ENCODE results near the gene B3GNT5.

B3GNT5 gene, protein sequence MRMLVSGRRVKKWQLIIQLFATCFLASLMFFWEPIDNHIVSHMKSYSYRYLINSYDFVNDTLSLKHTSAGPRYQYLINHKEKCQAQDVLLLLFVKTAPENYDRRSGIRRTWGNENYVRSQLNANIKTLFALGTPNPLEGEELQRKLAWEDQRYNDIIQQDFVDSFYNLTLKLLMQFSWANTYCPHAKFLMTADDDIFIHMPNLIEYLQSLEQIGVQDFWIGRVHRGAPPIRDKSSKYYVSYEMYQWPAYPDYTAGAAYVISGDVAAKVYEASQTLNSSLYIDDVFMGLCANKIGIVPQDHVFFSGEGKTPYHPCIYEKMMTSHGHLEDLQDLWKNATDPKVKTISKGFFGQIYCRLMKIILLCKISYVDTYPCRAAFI

DNA sequence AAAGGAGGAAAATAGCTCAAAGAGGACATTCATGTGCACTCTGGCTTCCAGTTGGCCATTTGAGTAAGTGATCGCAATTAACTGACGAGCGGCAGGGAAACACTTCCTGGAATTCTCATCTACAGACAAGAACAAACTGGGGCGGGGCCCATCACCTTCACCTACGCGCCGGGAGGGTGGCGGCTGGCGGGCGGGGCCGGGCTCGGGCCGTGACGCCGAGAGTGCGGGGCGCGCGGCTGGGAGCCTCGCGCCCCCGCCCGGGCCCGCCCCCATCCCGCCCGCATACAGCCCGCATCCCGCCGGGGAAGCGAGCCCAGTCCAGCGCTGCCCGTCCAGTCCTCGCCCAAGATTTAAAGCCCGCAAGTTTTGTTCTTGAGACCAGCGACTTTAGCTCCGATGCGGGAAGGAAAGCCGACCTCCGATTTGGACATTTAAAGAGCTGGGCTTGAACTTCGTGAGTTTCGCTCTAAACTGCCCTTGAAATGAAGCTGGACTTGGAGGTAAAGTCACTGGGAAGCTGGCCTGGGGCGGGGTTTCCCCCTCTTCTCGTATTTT is at the start of gene B3GNT5:
B3GNT5 (plus strand) TSS at position 281 of the 555 bp plus-strand sequence. CDS start 16,546 bp downstream, outside the sequence.
- TF ChIP-seq EZH2 (IDR thresholded peaks at IDR 0.05) (no peak), FOXP2 (optimal IDR thresholded peaks at IDR 0.05; ENCODE audit: control extremely low read depth, extremely low read length, insufficient read depth) (no peak), POLR2AphosphoS5 (IDR thresholded peaks at IDR 0.05; ENCODE audit: borderline replicate concordance, low read depth, low read length) (peak; percentile 34; the same call in 1 of the 2 replicates)
- Histone ChIP-seq H3K36me3 (ENCODE audit: insufficient read depth, low read length) (no peaks in the 10 kb centered on the region), H3K9ac (ENCODE audit: insufficient read length) (peak within 1 kb of the TSS; percentile 95), H3K27ac (peak within 1 kb of the TSS; percentile 67), H3K9me3 (ENCODE audit: low read depth, low read length) (no peaks in the 10 kb centered on the region), H3K4me3 (peak within 1 kb of the TSS; percentile 84)
- no peak for DNase-seq (ENCODE audit: low read depth, low spot score)

DNA sequence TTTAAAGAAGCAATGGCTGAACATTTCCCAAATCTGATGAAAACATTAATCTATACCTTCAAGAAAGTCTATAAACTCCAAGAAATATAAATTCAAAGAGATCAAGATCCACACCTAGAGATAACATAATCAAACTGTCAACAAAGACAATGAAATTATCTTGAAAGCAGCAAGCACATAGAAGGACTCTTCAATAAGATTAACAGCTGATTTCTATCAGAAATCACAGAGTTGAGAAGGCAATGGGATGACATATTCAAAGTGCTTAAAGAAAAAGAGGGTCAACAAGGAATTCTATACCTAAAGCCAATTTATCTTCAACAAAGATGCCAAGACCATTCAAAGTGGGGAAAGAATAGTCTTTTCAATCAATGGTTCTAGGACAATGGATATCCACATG is 49.4 kb upstream of the B3GNT5 start:
- H3K9me3 ChIP-seq (ENCODE audit: low read depth, low read length): peaks cover 13% of the 10 kb centered on the region; the same call in 1 of the 2 replicates
- no peaks in the 10 kb centered on the region for H3K36me3 ChIP-seq (ENCODE audit: insufficient read depth, low read length)
- no peak overlapping the region for H3K4me3 ChIP-seq
- no peak overlapping the region for H3K9ac ChIP-seq (ENCODE audit: insufficient read length)
- no peak for TF ChIP-seq FOXP2 (optimal IDR thresholded peaks at IDR 0.05; ENCODE audit: control extremely low read depth, extremely low read length, insufficient read depth)
- TF ChIP-seq POLR2AphosphoS5 (IDR thresholded peaks at IDR 0.05; ENCODE audit: borderline replicate concordance, low read depth, low read length): no peak
- no peak for TF ChIP-seq EZH2 (IDR thresholded peaks at IDR 0.05)
- DNase-seq (ENCODE audit: low read depth, low spot score): no peak
- no peak overlapping the region for H3K27ac ChIP-seq

DNA sequence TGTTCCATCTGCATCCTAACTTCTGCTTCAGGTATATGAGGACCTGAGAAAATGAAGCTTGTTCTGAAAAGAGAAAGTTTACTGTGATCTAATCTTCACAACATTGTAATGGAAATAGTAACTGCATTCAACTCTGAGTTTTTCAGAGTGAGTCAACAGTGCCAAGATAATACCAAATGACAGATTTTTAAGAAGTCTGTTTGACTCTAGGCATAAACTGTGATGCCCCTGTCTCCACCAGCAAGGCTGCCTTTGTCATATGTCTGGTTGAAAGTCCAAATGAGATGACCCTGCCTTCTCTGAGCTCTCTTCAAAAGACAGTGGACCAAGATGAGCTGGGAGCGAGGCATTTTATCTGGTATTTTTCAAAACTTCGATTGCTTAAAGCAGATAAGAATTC is 44.8 kb upstream of the B3GNT5 start:
- H3K9me3 ChIP-seq (ENCODE audit: low read depth, low read length): peaks cover 8% of the 10 kb centered on the region; the same call in 1 of the 2 replicates
- H3K36me3 ChIP-seq (ENCODE audit: insufficient read depth, low read length): no peaks in the 10 kb centered on the region
- no peak for DNase-seq (ENCODE audit: low read depth, low spot score)
- TF ChIP-seq POLR2AphosphoS5 (IDR thresholded peaks at IDR 0.05; ENCODE audit: borderline replicate concordance, low read depth, low read length) (no peak), FOXP2 (optimal IDR thresholded peaks at IDR 0.05; ENCODE audit: control extremely low read depth, extremely low read length, insufficient read depth) (no peak), EZH2 (IDR thresholded peaks at IDR 0.05) (no peak)
- no peak overlapping the region for H3K9ac ChIP-seq (ENCODE audit: insufficient read length)
- H3K4me3 ChIP-seq: no peak overlapping the region
- 0 out of 2 replicates have a peak overlapping the region, but pooled peaks have one; percentile 56 for H3K27ac ChIP-seq

DNA sequence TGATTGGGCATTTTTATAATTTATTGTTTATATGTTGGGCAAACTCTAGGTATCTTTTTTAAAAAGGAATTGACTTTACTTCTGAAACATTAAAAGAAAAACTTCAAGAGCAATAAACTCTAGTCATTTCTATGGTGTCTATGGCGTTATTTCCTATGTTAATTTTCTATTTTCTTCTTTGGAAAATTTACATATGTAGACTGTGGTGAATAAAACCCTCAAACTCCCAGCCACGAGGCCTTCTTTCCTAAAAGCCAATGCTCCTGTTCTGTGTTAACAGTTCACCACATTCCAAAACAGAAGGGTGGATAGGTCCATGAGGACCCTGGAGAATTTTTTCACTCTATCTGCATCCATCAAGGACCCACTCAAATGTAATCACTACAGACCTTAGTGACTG is 44.3 kb upstream of the B3GNT5 start:
- TF ChIP-seq FOXP2 (optimal IDR thresholded peaks at IDR 0.05; ENCODE audit: control extremely low read depth, extremely low read length, insufficient read depth): no peak
- no peak for TF ChIP-seq EZH2 (IDR thresholded peaks at IDR 0.05)
- no peak for TF ChIP-seq POLR2AphosphoS5 (IDR thresholded peaks at IDR 0.05; ENCODE audit: borderline replicate concordance, low read depth, low read length)
- no peak for DNase-seq (ENCODE audit: low read depth, low spot score)
- Histone ChIP-seq H3K9me3 (ENCODE audit: low read depth, low read length) (peaks cover 2% of the 10 kb centered on the region; the same call in 1 of the 2 replicates), H3K36me3 (ENCODE audit: insufficient read depth, low read length) (no peaks in the 10 kb centered on the region), H3K9ac (ENCODE audit: insufficient read length) (no peak overlapping the region), H3K4me3 (no peak overlapping the region), H3K27ac (no peak overlapping the region)

DNA sequence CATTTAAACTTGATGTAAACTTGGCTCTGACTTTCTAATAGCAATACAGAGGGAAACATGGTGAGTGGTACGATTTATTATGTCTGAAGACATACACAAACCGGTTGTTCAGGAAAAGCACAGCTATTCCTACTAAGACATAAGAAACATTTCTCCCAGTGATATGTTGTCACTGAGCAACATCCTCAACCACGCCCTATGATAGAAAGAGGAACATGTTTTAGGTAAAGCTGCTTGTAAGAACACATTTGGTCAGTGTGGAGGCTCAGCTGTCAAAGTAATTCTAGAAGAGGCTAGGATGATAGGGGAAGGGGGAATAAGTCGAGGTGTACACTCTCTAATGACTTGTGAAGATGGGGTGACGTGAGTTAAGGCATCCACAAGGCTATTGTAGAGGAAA is 42.7 kb upstream of the B3GNT5 start:
- no peak for DNase-seq (ENCODE audit: low read depth, low spot score)
- TF ChIP-seq FOXP2 (optimal IDR thresholded peaks at IDR 0.05; ENCODE audit: control extremely low read depth, extremely low read length, insufficient read depth) (no peak), POLR2AphosphoS5 (IDR thresholded peaks at IDR 0.05; ENCODE audit: borderline replicate concordance, low read depth, low read length) (no peak), EZH2 (IDR thresholded peaks at IDR 0.05) (no peak)
- H3K4me3 ChIP-seq: no peak overlapping the region
- H3K9ac ChIP-seq (ENCODE audit: insufficient read length): no peak overlapping the region
- H3K9me3 ChIP-seq (ENCODE audit: low read depth, low read length): no peaks in the 10 kb centered on the region
- no peaks in the 10 kb centered on the region for H3K36me3 ChIP-seq (ENCODE audit: insufficient read depth, low read length)
- H3K27ac ChIP-seq: no peak overlapping the region

DNA sequence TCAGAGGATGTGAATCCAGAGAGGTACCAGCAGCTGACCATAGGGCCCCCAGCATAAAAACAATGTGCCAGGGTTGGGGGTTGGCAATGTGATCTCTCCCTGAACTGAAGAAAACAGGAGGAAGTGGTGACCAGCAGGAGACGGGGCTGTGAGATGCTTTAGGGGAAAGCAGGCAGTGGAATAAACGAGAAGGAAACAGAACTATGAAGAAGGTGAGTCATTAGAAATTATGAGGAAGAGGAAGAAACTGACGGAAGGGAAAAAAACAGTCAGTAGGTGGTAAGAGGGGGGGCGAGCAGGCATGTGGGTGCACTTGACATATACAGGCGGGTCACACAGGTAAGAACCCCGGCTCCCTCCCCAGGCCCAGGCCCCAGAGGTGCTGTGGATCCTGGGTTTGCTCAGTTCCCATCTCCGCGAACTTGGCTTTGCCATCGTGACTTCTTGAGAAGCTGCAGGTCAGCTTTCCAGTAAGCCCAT is 42.2 kb upstream of the B3GNT5 start:
- no peak overlapping the region for H3K9ac ChIP-seq (ENCODE audit: insufficient read length)
- TF ChIP-seq EZH2 (IDR thresholded peaks at IDR 0.05): no peak
- no peak for TF ChIP-seq FOXP2 (optimal IDR thresholded peaks at IDR 0.05; ENCODE audit: control extremely low read depth, extremely low read length, insufficient read depth)
- TF ChIP-seq POLR2AphosphoS5 (IDR thresholded peaks at IDR 0.05; ENCODE audit: borderline replicate concordance, low read depth, low read length): no peak
- H3K27ac ChIP-seq: no peak overlapping the region
- no peak for DNase-seq (ENCODE audit: low read depth, low spot score)
- H3K4me3 ChIP-seq: no peak overlapping the region
- H3K36me3 ChIP-seq (ENCODE audit: insufficient read depth, low read length): no peaks in the 10 kb centered on the region
- no peaks in the 10 kb centered on the region for H3K9me3 ChIP-seq (ENCODE audit: low read depth, low read length)

DNA sequence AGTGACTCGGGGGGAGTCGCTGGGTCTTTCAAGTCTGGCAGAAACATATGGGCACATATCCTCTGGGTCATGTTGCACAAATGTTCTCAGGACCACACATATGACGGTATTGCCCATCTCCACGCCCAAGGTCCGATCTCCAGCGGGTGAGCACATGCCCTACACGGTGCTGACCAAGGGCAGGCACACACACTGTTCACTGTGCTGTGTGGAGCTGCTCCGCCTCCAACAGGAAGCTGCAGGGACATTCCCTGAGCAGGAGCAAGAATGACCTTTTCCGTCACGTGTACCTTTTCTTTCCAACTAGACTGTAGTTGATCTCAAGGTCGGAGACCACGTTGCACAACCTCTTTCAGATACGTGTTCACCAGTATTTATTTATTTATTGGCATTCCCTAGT is 41.7 kb upstream of the B3GNT5 start:
- no peak overlapping the region for H3K9ac ChIP-seq (ENCODE audit: insufficient read length)
- TF ChIP-seq EZH2 (IDR thresholded peaks at IDR 0.05): no peak
- TF ChIP-seq FOXP2 (optimal IDR thresholded peaks at IDR 0.05; ENCODE audit: control extremely low read depth, extremely low read length, insufficient read depth): no peak
- TF ChIP-seq POLR2AphosphoS5 (IDR thresholded peaks at IDR 0.05; ENCODE audit: borderline replicate concordance, low read depth, low read length): no peak

DNA sequence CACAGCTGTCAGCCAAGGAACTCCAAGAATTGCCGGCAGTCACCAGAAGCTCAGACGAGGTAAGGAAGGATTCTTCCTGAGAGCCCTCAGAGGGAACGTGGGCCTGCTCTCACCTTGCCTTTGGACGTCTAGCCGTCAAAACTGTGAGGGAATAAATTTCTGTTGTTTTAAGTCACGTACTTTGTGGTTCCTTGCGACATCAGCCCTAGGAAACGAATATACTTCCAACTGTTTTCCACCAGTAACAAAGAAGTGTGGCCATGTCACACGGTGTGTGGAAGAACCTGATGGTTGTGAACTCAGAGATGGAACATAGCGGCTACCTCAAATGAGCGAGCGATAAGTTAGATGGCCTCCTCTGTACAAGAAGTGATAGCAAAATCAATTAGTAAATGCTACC is 41.0 kb upstream of the B3GNT5 start:
- Histone ChIP-seq H3K9ac (ENCODE audit: insufficient read length) (no peak overlapping the region), H3K9me3 (ENCODE audit: low read depth, low read length) (no peaks in the 10 kb centered on the region), H3K4me3 (no peak overlapping the region), H3K27ac (no peak overlapping the region), H3K36me3 (ENCODE audit: insufficient read depth, low read length) (no peaks in the 10 kb centered on the region)
- TF ChIP-seq POLR2AphosphoS5 (IDR thresholded peaks at IDR 0.05; ENCODE audit: borderline replicate concordance, low read depth, low read length) (no peak), FOXP2 (optimal IDR thresholded peaks at IDR 0.05; ENCODE audit: control extremely low read depth, extremely low read length, insufficient read depth) (no peak), EZH2 (IDR thresholded peaks at IDR 0.05) (no peak)
- no peak for DNase-seq (ENCODE audit: low read depth, low spot score)

More for the DNA sequence above, 41.7 kb upstream of the B3GNT5 start:
- Histone ChIP-seq H3K36me3 (ENCODE audit: insufficient read depth, low read length) (no peaks in the 10 kb centered on the region), H3K4me3 (no peak overlapping the region), H3K9me3 (ENCODE audit: low read depth, low read length) (no peaks in the 10 kb centered on the region), H3K27ac (no peak overlapping the region)
- DNase-seq (ENCODE audit: low read depth, low spot score): no peak

Data from SK-N-MC (cell line).